Smooth muscle cell (in vitro differentiated cells): Measurements from ENCODE around the gene MEG3. TPM values are rescaled to one million over a fixed set of nuclear protein-coding genes. Genes with fewer than 3 reads are reported as not detected.

Experiments used
- DNase-seq: peaks from one replicate; lab custom pipeline; 2025; ENCODE audit not compliant: unreplicated experiment; lab: John Stamatoyannopoulos, UW
- H2AFZ ChIP-seq: fragments of 200-600 bp; sonication (generic); 2 replicates; pipeline ENCODE4 v1.6.0; 2016; ENCODE audit warnings: antibody characterized with exemption, low read depth, mild to moderate bottlenecking
- H3F3A ChIP-seq: fragments of 200-600 bp; sonication (generic); 2 replicates; pipeline ENCODE4 v1.6.0; 2017; ENCODE audit warnings: antibody characterized with exemption, low read depth
- H3K27ac ChIP-seq: fragments of 200-600 bp; sonication (generic); 2 replicates; pipeline ENCODE4 v1.5.1; 2016; ENCODE audit warnings: low read depth, mild to moderate bottlenecking
- H3K27me3 ChIP-seq: fragments of 200-600 bp; sonication (generic); 2 replicates; pipeline ENCODE4 v1.6.1; 2016; ENCODE audit warnings: low read depth, mild to moderate bottlenecking
- H3K36me3 ChIP-seq: fragments of 200-600 bp; sonication (generic); 2 replicates; pipeline ENCODE4 v1.5.1; 2016; ENCODE audit warnings: low read depth
- H3K4me1 ChIP-seq: fragments of 200-600 bp; sonication (generic); 2 replicates; pipeline ENCODE4 v1.5.1; 2016; ENCODE audit warnings: low read depth
- H3K4me2 ChIP-seq: fragments of 200-600 bp; sonication (generic); 2 replicates; pipeline ENCODE4 v1.6.0; 2016; ENCODE audit warnings: mild to moderate bottlenecking
- H3K4me3 ChIP-seq: fragments of 200-600 bp; sonication (generic); 2 replicates; pipeline ENCODE4 v1.5.1; 2016; ENCODE audit warnings: mild to moderate bottlenecking
- H3K79me2 ChIP-seq: fragments of 200-600 bp; sonication (generic); 2 replicates; pipeline ENCODE4 v1.6.0; 2016; ENCODE audit warnings: low read depth, mild to moderate bottlenecking
- H3K9ac ChIP-seq: fragments of 200-600 bp; sonication (generic); 2 replicates; pipeline ENCODE4 v1.6.0; 2016; ENCODE audit warnings: low read depth
- H3K9me3 ChIP-seq: fragments of 200-600 bp; sonication (generic); replicated peaks from 2 replicates; pipeline ENCODE4 v1.5.1; 2016; ENCODE audit warnings: low read depth
- H4K20me1 ChIP-seq: fragments of 200-600 bp; sonication (generic); 2 replicates; pipeline ENCODE4 v1.6.0; 2016; ENCODE audit warnings: low read depth
- WGBS: methylation state at CpG from one replicate; pipeline ENCODE4 v1.1.7; 2016; ENCODE audit warnings: low lambda C conversion rate; 5-methylcytosine and 5-hydroxymethylcytosine counted together
- polyA plus RNA-seq: library from polyadenylated mRNA; unstranded; fragments of >200 nt; fragmentation: Nextera tagmentation; extraction: Ambion mirVana; gene quantifications from 2 replicates; pipeline ENCODE4 v1.2.1, GENCODE V29; 2016
- total RNA-seq: library from RNA; depleted of rRNA; stranded (reverse); fragments of >200 nt; gene quantifications from 2 replicates; pipeline ENCODE4 v1.2.3, GENCODE V29; 2014
- TF ChIP-seq, protein P1 (sequence below): fragments of 200-600 bp; sonication (generic); IDR thresholded peaks from 2 replicates; pipeline ENCODE4 v1.5.1; 2017; ENCODE audit warnings: borderline replicate concordance, mild to moderate bottlenecking, antibody characterized with exemption; ENCODE audit not compliant: insufficient read depth, poor library complexity, severe bottlenecking

The MEG3 gene
- total and polyA plus RNA-seq, 2 experiments from 2014 or later: not detected

DNA sequence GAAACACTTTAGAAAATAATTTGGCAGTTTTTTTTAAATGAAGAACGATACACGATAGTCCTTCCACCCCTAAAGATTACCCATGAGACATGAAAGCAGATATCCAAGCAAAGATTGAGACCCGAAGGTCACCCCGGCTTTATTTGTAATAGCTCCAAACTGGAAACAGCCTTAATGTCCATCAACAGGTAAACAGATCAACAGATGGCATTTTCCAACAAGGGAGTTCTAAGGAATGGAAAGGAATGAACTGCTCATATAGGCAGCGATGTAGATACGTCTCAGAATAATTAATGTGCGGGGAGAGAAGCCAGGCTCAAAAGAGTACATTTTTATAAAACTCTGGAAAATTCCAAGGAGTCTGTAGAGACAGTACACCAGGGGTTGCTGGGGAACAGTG, 23.7 kb upstream of the MEG3 start:
- Histone ChIP-seq H3K36me3 (no peaks in the 10 kb centered on the region), H3K9ac (no peak overlapping the region), H4K20me1 (no peaks in the 10 kb centered on the region), H3K4me1 (no peaks in the 10 kb centered on the region), H3K4me3 (no peak overlapping the region), H3K27me3 (no peaks in the 10 kb centered on the region), H3K79me2 (no peaks in the 10 kb centered on the region), H2AFZ (no peak overlapping the region), H3K4me2 (no peak overlapping the region), H3K9me3 (no peaks in the 10 kb centered on the region), H3F3A (no peaks in the 10 kb centered on the region), H3K27ac (no peak overlapping the region)
- TF ChIP-seq, protein P1, sequence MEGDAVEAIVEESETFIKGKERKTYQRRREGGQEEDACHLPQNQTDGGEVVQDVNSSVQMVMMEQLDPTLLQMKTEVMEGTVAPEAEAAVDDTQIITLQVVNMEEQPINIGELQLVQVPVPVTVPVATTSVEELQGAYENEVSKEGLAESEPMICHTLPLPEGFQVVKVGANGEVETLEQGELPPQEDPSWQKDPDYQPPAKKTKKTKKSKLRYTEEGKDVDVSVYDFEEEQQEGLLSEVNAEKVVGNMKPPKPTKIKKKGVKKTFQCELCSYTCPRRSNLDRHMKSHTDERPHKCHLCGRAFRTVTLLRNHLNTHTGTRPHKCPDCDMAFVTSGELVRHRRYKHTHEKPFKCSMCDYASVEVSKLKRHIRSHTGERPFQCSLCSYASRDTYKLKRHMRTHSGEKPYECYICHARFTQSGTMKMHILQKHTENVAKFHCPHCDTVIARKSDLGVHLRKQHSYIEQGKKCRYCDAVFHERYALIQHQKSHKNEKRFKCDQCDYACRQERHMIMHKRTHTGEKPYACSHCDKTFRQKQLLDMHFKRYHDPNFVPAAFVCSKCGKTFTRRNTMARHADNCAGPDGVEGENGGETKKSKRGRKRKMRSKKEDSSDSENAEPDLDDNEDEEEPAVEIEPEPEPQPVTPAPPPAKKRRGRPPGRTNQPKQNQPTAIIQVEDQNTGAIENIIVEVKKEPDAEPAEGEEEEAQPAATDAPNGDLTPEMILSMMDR: no peak
- no peak for DNase-seq
- WGBS: 95% methylated on average over 7 of the region's 7 CpGs

DNA sequence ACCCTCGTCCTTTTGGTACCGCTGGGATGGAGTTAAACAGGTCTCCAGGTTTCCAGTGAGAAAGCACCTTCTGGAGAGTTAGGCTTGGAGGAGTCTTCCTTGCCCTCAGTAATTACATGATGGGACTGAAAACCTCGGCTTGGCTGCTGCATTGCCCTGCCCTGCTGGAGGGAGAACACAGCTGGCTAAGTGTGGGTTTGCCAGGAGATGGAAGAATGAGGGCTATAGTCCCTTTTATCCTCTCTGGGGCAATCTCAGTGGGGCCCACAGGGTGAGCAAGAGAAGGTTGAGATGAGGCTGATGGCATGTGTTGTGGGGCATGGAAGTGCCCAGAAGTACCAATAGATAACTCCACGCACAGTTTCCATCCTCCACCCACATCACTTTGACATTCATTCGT, 23.2 kb upstream of the MEG3 start:
- Histone ChIP-seq H3K9ac (no peak overlapping the region), H3F3A (no peaks in the 10 kb centered on the region), H3K4me1 (no peaks in the 10 kb centered on the region), H3K79me2 (no peaks in the 10 kb centered on the region), H3K9me3 (no peaks in the 10 kb centered on the region), H3K36me3 (no peaks in the 10 kb centered on the region), H3K27ac (no peak overlapping the region), H2AFZ (no peak overlapping the region), H4K20me1 (no peaks in the 10 kb centered on the region), H3K4me2 (no peak overlapping the region), H3K27me3 (no peaks in the 10 kb centered on the region), H3K4me3 (no peak overlapping the region)
- TF ChIP-seq, protein P1: no peak
- no peak for DNase-seq
- WGBS: 82% methylated on average over 5 of the region's 5 CpGs

DNA sequence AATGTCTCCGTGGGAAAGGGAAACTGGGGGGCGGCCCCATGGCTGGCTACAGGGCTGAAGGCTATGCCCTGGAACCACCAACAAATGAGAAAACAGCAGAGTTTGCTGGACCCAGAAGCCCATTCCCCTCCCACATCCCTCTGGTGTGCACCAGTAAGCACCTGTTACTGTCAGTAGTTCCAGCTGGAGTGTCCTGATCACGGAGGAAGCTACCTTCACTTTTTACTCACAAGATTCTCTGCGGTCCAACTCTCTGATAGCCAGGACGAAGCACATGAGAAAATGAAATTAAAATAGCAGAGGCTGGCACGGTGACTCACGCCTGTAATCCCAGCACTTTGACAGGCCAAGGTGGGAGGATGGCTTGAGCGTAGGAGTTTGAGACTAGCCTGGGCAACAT, 22.7 kb upstream of the MEG3 start:
- H3K4me1 ChIP-seq: no peaks in the 10 kb centered on the region
- H3K9me3 ChIP-seq: no peaks in the 10 kb centered on the region
- H3K79me2 ChIP-seq: no peaks in the 10 kb centered on the region
- no peaks in the 10 kb centered on the region for H3F3A ChIP-seq
- H3K36me3 ChIP-seq: no peaks in the 10 kb centered on the region
- whole genome bisulfite sequencing: 79% methylated on average over 8 of the region's 8 CpGs
- no peaks in the 10 kb centered on the region for H4K20me1 ChIP-seq
- H3K27me3 ChIP-seq: no peaks in the 10 kb centered on the region
- TF ChIP-seq, protein P1: no peak
- no peak overlapping the region for H3K27ac ChIP-seq
- H3K4me3 ChIP-seq: no peak overlapping the region
- H3K4me2 ChIP-seq: no peak overlapping the region
- H3K9ac ChIP-seq: no peak overlapping the region
- no peak for DNase-seq
- no peak overlapping the region for H2AFZ ChIP-seq

DNA sequence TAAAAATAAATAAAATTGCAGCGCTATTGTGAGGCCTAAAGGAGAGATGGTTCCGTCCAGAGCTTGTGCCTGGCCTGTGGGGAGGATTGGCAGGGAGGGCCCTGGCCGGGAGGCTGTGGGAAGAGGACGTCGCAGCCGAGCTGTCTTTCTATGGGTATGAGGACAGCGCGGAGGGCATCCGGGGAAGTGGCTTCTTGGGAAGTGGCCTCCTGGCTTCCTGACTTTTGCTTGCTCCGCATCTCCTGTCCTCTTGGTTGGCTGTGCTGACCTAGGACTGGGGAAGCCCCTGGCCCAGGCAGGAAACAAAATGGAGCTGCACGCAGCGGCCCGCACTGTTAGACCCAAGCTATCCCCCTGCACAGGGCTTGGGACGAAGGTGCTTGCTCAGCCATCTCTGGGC, 22.2 kb upstream of the MEG3 start:
- no peak overlapping the region for H3K4me3 ChIP-seq
- no peaks in the 10 kb centered on the region for H3K27me3 ChIP-seq
- H3K9me3 ChIP-seq: no peaks in the 10 kb centered on the region
- no peaks in the 10 kb centered on the region for H3K4me1 ChIP-seq
- no peak overlapping the region for H3K27ac ChIP-seq
- WGBS: 95% methylated on average over 14 of the region's 14 CpGs
- no peak overlapping the region for H2AFZ ChIP-seq
- no peak overlapping the region for H3K4me2 ChIP-seq
- no peaks in the 10 kb centered on the region for H4K20me1 ChIP-seq
- no peaks in the 10 kb centered on the region for H3K36me3 ChIP-seq
- TF ChIP-seq, protein P1: no peak
- no peak overlapping the region for H3K9ac ChIP-seq
- H3K79me2 ChIP-seq: no peaks in the 10 kb centered on the region
- H3F3A ChIP-seq: no peaks in the 10 kb centered on the region
- no peak for DNase-seq
